C4-2B (cell line): ENCODE results near the gene DDIT3.
"Not testable (repeated sequence)": the region's sequence is repeated elsewhere in the genome, so short reads cannot be mapped to it uniquely, and the experiment has no call there.

ENCODE experiments used
- ZFX ChIP-seq: fragments of 450-650 bp; IDR thresholded peaks from 2 replicates; pipeline ENCODE4 v1.6.1; 2017
- TF ChIP-seq, protein P1 (sequence below): fragments of 450-650 bp; conservative IDR thresholded peaks from 2 replicates; pipeline ENCODE4 v1.5.1; 2017; ENCODE audit warnings: mild to moderate bottlenecking

DNA sequence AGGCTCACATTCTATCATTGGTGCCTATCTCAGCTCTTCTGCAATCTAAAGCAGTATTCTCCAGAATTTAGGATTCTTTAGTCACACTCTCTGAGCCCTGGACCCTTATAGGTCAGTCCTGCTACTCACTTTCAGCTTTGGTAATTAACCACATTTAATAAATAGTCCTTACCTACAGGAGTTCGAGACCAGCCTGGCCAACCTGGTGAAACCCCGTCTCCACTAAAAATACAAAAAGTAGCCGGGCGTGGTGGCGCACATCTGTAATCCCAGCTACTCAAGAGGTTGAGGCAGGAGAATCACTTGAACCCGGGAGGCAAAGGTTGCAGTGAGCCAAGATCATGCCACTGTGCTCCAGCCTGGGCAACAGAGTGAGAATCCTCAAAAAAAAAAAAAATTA is 6.6 kb downstream of the DDIT3 start:
- TF ChIP-seq, protein P1, sequence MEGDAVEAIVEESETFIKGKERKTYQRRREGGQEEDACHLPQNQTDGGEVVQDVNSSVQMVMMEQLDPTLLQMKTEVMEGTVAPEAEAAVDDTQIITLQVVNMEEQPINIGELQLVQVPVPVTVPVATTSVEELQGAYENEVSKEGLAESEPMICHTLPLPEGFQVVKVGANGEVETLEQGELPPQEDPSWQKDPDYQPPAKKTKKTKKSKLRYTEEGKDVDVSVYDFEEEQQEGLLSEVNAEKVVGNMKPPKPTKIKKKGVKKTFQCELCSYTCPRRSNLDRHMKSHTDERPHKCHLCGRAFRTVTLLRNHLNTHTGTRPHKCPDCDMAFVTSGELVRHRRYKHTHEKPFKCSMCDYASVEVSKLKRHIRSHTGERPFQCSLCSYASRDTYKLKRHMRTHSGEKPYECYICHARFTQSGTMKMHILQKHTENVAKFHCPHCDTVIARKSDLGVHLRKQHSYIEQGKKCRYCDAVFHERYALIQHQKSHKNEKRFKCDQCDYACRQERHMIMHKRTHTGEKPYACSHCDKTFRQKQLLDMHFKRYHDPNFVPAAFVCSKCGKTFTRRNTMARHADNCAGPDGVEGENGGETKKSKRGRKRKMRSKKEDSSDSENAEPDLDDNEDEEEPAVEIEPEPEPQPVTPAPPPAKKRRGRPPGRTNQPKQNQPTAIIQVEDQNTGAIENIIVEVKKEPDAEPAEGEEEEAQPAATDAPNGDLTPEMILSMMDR: not testable (repeated sequence)
- not testable (repeated sequence) for TF ChIP-seq ZFX
